Keratinocyte (primary cell): ENCODE results near the gene MACROH2A1. TPM values are rescaled to one million over a fixed set of nuclear protein-coding genes. Genes with fewer than 3 reads are reported as not detected.

Source experiments
- DNase-seq: peaks from one replicate; pipeline ENCODE4 v3.0.0-alpha.2; 2011; ENCODE audit warnings: low read depth, missing footprints, low spot score
- FAIRE-seq: peaks from 2 replicates; lab custom pipeline; 2011; peaks lifted over from hg19 to GRCh38; lab: Jason Lieb, UNC
- H2AFZ ChIP-seq: 2 replicates; pipeline ENCODE4 v1.6.0; 2012; ENCODE audit warnings: low read length, control low read depth, inconsistent platforms; ENCODE audit not compliant: control insufficient read depth
- H3K27ac ChIP-seq: 2 replicates; pipeline ENCODE4 v1.5.1; 2011; ENCODE audit warnings: low read length; ENCODE audit not compliant: control insufficient read depth, insufficient read depth
- H3K27me3 ChIP-seq: 3 replicates; pipeline ENCODE4 v1.6.0; 2011; ENCODE audit warnings: low read length; ENCODE audit not compliant: control insufficient read depth, insufficient read depth; ENCODE audit errors: extremely low read depth
- H3K36me3 ChIP-seq, 2 experiments: 2 replicates in 1 of 2; 3 replicates in 1 of 2; pipeline ENCODE4 v1.5.1; 2011; ENCODE audit warnings: low read length in 2 of 2, mild to moderate bottlenecking in 1 of 2; ENCODE audit not compliant: control insufficient read depth in 2 of 2, insufficient read depth in 2 of 2; ENCODE audit errors: extremely low read depth in 1 of 2
- H3K4me1 ChIP-seq: 3 replicates; pipeline ENCODE4 v1.5.1; 2011; ENCODE audit warnings: low read length; ENCODE audit not compliant: control insufficient read depth, insufficient read depth; ENCODE audit errors: extremely low read depth
- H3K4me2 ChIP-seq: 3 replicates; pipeline ENCODE4 v1.6.0; 2011; ENCODE audit warnings: low read depth, low read length; ENCODE audit not compliant: control insufficient read depth, insufficient read depth; ENCODE audit errors: extremely low read depth
- H3K4me3 ChIP-seq, 3 experiments: fragments of 200-600 bp in 1 of 3; sonication (generic) in 1 of 3; 2 replicates in 2 of 3; 3 replicates in 1 of 3; pipeline ENCODE4 v1.5.1; 2011 to 2016; ENCODE audit warnings: low read length in 3 of 3, mild to moderate bottlenecking in 3 of 3, control low read depth in 2 of 3, inconsistent platforms in 1 of 3, low read depth in 1 of 3, mixed read lengths in 1 of 3, mixed run types in 1 of 3, moderate library complexity in 1 of 3; ENCODE audit not compliant: control insufficient read depth in 2 of 3, insufficient read depth in 2 of 3; ENCODE audit errors: extremely low read depth in 1 of 3
- H3K79me2 ChIP-seq: 2 replicates; pipeline ENCODE4 v1.6.0; 2012; ENCODE audit warnings: low read length; ENCODE audit not compliant: control insufficient read depth, insufficient read depth
- H3K9ac ChIP-seq: 3 replicates; pipeline ENCODE4 v1.6.0; 2011; ENCODE audit warnings: low read length; ENCODE audit not compliant: control insufficient read depth, insufficient read depth; ENCODE audit errors: extremely low read depth
- H3K9me1 ChIP-seq: 3 replicates; pipeline ENCODE4 v1.6.0; 2011; ENCODE audit warnings: low read length; ENCODE audit not compliant: control insufficient read depth, insufficient read depth; ENCODE audit errors: extremely low read depth
- H3K9me3 ChIP-seq: 2 replicates; pipeline ENCODE4 v1.5.1; 2012; ENCODE audit warnings: low read depth, low read length; ENCODE audit not compliant: control insufficient read depth
- H4K20me1 ChIP-seq: 3 replicates; pipeline ENCODE4 v1.6.0; 2011; ENCODE audit warnings: low read length; ENCODE audit not compliant: control insufficient read depth, insufficient read depth; ENCODE audit errors: extremely low read depth
- CTCF ChIP-seq, 3 experiments: IDR thresholded peaks in 1 of 3; conservative IDR thresholded peaks in 1 of 3; optimal IDR thresholded peaks in 1 of 3; 2 replicates in 2 of 3; 3 replicates in 1 of 3; pipeline versions ENCODE3 to v1.5.1; 2011; ENCODE audit warnings: low read length in 3 of 3, mild to moderate bottlenecking in 3 of 3, moderate library complexity in 2 of 3, control low read depth in 1 of 3, inconsistent platforms in 1 of 3; ENCODE audit not compliant: insufficient read depth in 2 of 3; ENCODE audit errors: extremely low read depth in 1 of 3
- EZH2 ChIP-seq: IDR thresholded peaks from one replicate; pipeline ENCODE4 v1.6.1; 2012; ENCODE audit warnings: inconsistent platforms, mild to moderate bottlenecking, low read length, moderate library complexity
- dilution Hi-C: fragments of 300-500 bp; cut with MboI; formaldehyde crosslinking; loops from one replicate; pipeline ENCODE4 v1.7.0; 2020; ENCODE audit warnings: low sequenced_read_pairs; ENCODE audit not compliant: extremely low pct_ligation_motif_present
- polyA plus RNA-seq, 5 experiments: library from polyadenylated mRNA; depleted of rRNA in 3 of 5; stranded (reverse) in 3 of 5; stranded (forward) in 1 of 5; unstranded in 1 of 5; fragments of >200 nt; gene quantifications; 1 replicate in 1 of 5; 2 replicates in 3 of 5; 3 replicates in 1 of 5; pipeline versions ENCODE4 v1.2.1 to v1.2.3, GENCODE V29; 2011 to 2012; ENCODE audit warnings: missing spikeins in 2 of 5, low read depth in 1 of 5, low replicate concordance in 1 of 5

Gene MACROH2A1
- polyA plus RNA-seq, 1 donor (not counting 4 experiments of a cell fraction or from before 2014, with no cell fraction given) = 208 TPM

GRCh38 chr5:135313405-135313804, 85.6 kb downstream of the MACROH2A1 start:
- Histone ChIP-seq H3K4me2 (no peak overlapping the region), H3K9me1 (no peaks in the 10 kb centered on the region), H3K4me1 (no peaks in the 10 kb centered on the region), H3K27me3 (peaks cover 8% of the 10 kb centered on the region), H3K79me2 (no peaks in the 10 kb centered on the region), H3K36me3 (no peaks in the 10 kb centered on the region), H3K4me3 (no peak overlapping the region), H2AFZ (no peak overlapping the region), H3K9ac (no peak overlapping the region), H4K20me1 (no peaks in the 10 kb centered on the region), H3K9me3 (no peaks in the 10 kb centered on the region), H3K27ac (no peak overlapping the region)
- FAIRE-seq (no peak), DNase-seq (no peak)
- dilution Hi-C loops = no loop called here
- TF ChIP-seq EZH2 = no peak
- no peak for TF ChIP-seq CTCF (optimal IDR thresholded peaks at IDR 0.05 in 1 of 3, IDR thresholded peaks at IDR 0.05 in 1 of 3, conservative IDR thresholded peaks at IDR 0.05 in 1 of 3; ENCODE audit: extremely low read depth in 1 of 3, insufficient read depth in 2 of 3, low read length in 3 of 3)

GRCh38 chr5:135312255-135312935, 86.6 kb downstream of the MACROH2A1 start:
- Histone ChIP-seq H3K9me1 (no peaks in the 10 kb centered on the region), H4K20me1 (no peaks in the 10 kb centered on the region), H3K4me2 (no peak overlapping the region), H3K27ac (no peak overlapping the region), H3K4me3 (no peak overlapping the region), H3K36me3 (no peaks in the 10 kb centered on the region), H3K9ac (no peak overlapping the region), H3K9me3 (no peaks in the 10 kb centered on the region), H3K4me1 (no peaks in the 10 kb centered on the region), H3K27me3 (peaks cover 15% of the 10 kb centered on the region), H2AFZ (no peak overlapping the region), H3K79me2 (no peaks in the 10 kb centered on the region)
- FAIRE-seq (no peak), DNase-seq (no peak)
- dilution Hi-C loops = no loop called here
- TF ChIP-seq CTCF (optimal IDR thresholded peaks at IDR 0.05 in 1 of 3, IDR thresholded peaks at IDR 0.05 in 1 of 3, conservative IDR thresholded peaks at IDR 0.05 in 1 of 3; ENCODE audit: extremely low read depth in 1 of 3, insufficient read depth in 2 of 3, low read length in 3 of 3) = no peak
- TF ChIP-seq EZH2 = no peak
